Common myeloid progenitor, CD34-positive (primary cell): ENCODE measurements around the gene PRKCQ.
A peak's percentile ranks its signal among the peaks of the same experiment; 100 is the strongest.

Experiments used
- CTCF ChIA-PET: fragments of 350-600 bp; sonication (Branson Sonifier 250); formaldehyde crosslinking; loops from one replicate; lab custom pipeline; 2021; ENCODE audit warnings: antibody characterized with exemption; lab: Charles Lee
- POLR2A ChIA-PET: fragments of 350-600 bp; sonication (Branson Sonifier 250); formaldehyde crosslinking; loops from one replicate; lab custom pipeline; 2021; ENCODE audit warnings: antibody characterized with exemption; lab: Charles Lee
- DNase-seq, 3 donors: peaks; one replicate each; pipeline versions ENCODE4 v3.0.0 to v3.0.0-alpha.2; 2013
- H3K27ac ChIP-seq, 2 experiments: 1 replicate in 1 of 2; 2 replicates in 1 of 2; pipeline ENCODE4 v1.7.0; 2013; ENCODE audit warnings: inconsistent platforms in 2 of 2, low read length in 2 of 2, mild to moderate bottlenecking in 2 of 2, low read depth in 1 of 2, moderate library complexity in 1 of 2; ENCODE audit not compliant: severe bottlenecking in 2 of 2, insufficient read depth in 1 of 2, poor library complexity in 1 of 2
- H3K27me3 ChIP-seq, 5 experiments: replicated peaks in 2 of 5; 1 replicate in 3 of 5; 2 replicates in 2 of 5; pipeline versions ENCODE4 v1.6.1 to v1.7.0; 2013; ENCODE audit warnings: low read length in 4 of 5, mild to moderate bottlenecking in 2 of 5, moderate library complexity in 2 of 5, inconsistent platforms in 1 of 5; ENCODE audit not compliant: insufficient read depth in 5 of 5, control insufficient read depth in 4 of 5
- H3K36me3 ChIP-seq, 4 experiments: 1 replicate in 2 of 4; 2 replicates in 2 of 4; pipeline versions ENCODE4 v1.6.1 to v1.7.0; 2013; ENCODE audit warnings: low read length in 3 of 4, control low read depth in 1 of 4, mild to moderate bottlenecking in 1 of 4; ENCODE audit not compliant: control insufficient read depth in 4 of 4, insufficient read depth in 4 of 4
- H3K4me1 ChIP-seq, 4 experiments: 1 replicate in 3 of 4; 2 replicates in 1 of 4; pipeline versions ENCODE4 v1.6.1 to v1.7.1; 2013; ENCODE audit warnings: low read length in 3 of 4, mild to moderate bottlenecking in 3 of 4, control low read depth in 1 of 4, inconsistent platforms in 1 of 4, moderate library complexity in 1 of 4; ENCODE audit not compliant: control insufficient read depth in 4 of 4, insufficient read depth in 4 of 4; ENCODE audit errors: control extremely low read depth in 1 of 4
- H3K4me3 ChIP-seq, 7 experiments: 1 replicate in 4 of 7; 2 replicates in 3 of 7; pipeline versions ENCODE4 v1.5.1 to v1.7.0; 2013; ENCODE audit warnings: mild to moderate bottlenecking in 7 of 7, low read length in 6 of 7, moderate library complexity in 6 of 7, inconsistent platforms in 2 of 7, low read depth in 2 of 7, control low read depth in 1 of 7; ENCODE audit not compliant: insufficient read depth in 4 of 7, control insufficient read depth in 1 of 7; ENCODE audit errors: extremely low read depth in 1 of 7
- H3K9me3 ChIP-seq, 5 experiments: 1 replicate in 4 of 5; 2 replicates in 1 of 5; pipeline versions ENCODE4 v1.6.1 to v1.7.1; 2013; ENCODE audit warnings: low read length in 4 of 5, mild to moderate bottlenecking in 2 of 5, inconsistent platforms in 1 of 5, low read depth in 1 of 5, moderate library complexity in 1 of 5; ENCODE audit not compliant: control insufficient read depth in 4 of 5, insufficient read depth in 2 of 5; ENCODE audit errors: control extremely low read depth in 1 of 5
- WGBS: methylation state at CpG from one replicate; pipeline ENCODE4 v1.1.5; 2013; ENCODE audit not compliant: insufficient coverage; 5-methylcytosine and 5-hydroxymethylcytosine counted together

PRKCQ gene

GRCh38 chr10:6597478-6597877 is 17.4 kb upstream of the PRKCQ start:
- POLR2A ChIA-PET: interaction anchor here (0.6 kb wide), 1 partner anchor 660 kb away, joined by 3 read pairs; no protein-coding TSS in a partner anchor

GRCh38 chr10:6595499-6595898 is 15.4 kb upstream of the PRKCQ start:
- no peak for DNase-seq
- Histone ChIP-seq H3K9me3 (no peaks in the 10 kb centered on the region), H3K27ac (no peak overlapping the region), H3K27me3 (no peaks in the 10 kb centered on the region), H3K4me1 (peaks cover 13 to 27% (median 20%) of the 10 kb centered on the region in 4 experiments), H3K4me3 (no peak overlapping the region), H3K36me3 (peaks cover 0 to 2% (median 0%) of the 10 kb centered on the region in 4 experiments)
- POLR2A ChIA-PET: no interaction called here
- no CpG with 5 or more reads among the region's 4 CpGs for WGBS
- CTCF ChIA-PET: interaction anchor here (1.1 to 1.7 kb wide), 3 partner anchors 34 to 53 kb away, joined by 3 to 6 read pairs (median 4); no protein-coding TSS in a partner anchor

More at GRCh38 chr10:6597478-6597877, 17.4 kb upstream of the PRKCQ start:
- no CpG with 5 or more reads among the region's 5 CpGs for WGBS
- Histone ChIP-seq H3K4me3 (no peak overlapping the region), H3K27me3 (no peaks in the 10 kb centered on the region), H3K9me3 (no peaks in the 10 kb centered on the region), H3K4me1 (peaks cover 7 to 27% (median 14%) of the 10 kb centered on the region in 4 experiments), H3K36me3 (no peaks in the 10 kb centered on the region), H3K27ac (no peak overlapping the region)
- CTCF ChIA-PET: interaction anchor here (1.4 to 1.6 kb wide), 2 partner anchors 9 to 45 kb away, joined by 3 to 4 read pairs; no protein-coding TSS in a partner anchor
- DNase-seq: no peak

- Histone ChIP-seq H3K4me3 (no peak overlapping the region), H3K4me1 (peaks cover 6 to 21% (median 13%) of the 10 kb centered on the region in 4 experiments), H3K9me3 (no peaks in the 10 kb centered on the region), H3K27me3 (no peaks in the 10 kb centered on the region), H3K36me3 (peaks cover 3 to 8% (median 6%) of the 10 kb centered on the region in 4 experiments), H3K27ac (no peak overlapping the region)
- 96% methylated on average over 6 of the region's 7 CpGs for WGBS
- no peak for DNase-seq
- CTCF ChIA-PET: interaction anchor here (1.1 to 2.9 kb wide), 2 partner anchors 12 to 14 kb away, joined by 3 to 14 read pairs; partner anchors contain the start of gene PRKCQ
- POLR2A ChIA-PET: interaction anchor here (0.5 kb wide), 1 partner anchor 11 kb away, joined by 4 read pairs; no protein-coding TSS in a partner anchor
These were observed 13.2 kb upstream of the PRKCQ start for GRCh38 chr10:6593241-6593671.

GRCh38 chr10:6592080-6592479 is 12.0 kb upstream of the PRKCQ start:
- CTCF ChIA-PET: interaction anchor here (2.9 kb wide), 1 partner anchor 11 kb away, joined by 14 read pairs; the partner anchor contains the start of gene PRKCQ
- Histone ChIP-seq H3K4me1 (peaks cover 6 to 26% (median 13%) of the 10 kb centered on the region in 4 experiments), H3K4me3 (peak overlapping the region in 2 of 7 experiments; percentile 20 to 21), H3K27me3 (no peaks in the 10 kb centered on the region), H3K9me3 (no peaks in the 10 kb centered on the region), H3K36me3 (peaks cover 3 to 8% (median 6%) of the 10 kb centered on the region in 4 experiments), H3K27ac (no peak overlapping the region)
- DNase-seq: peak in 2 of 3 donors; percentile 48 to 66
- POLR2A ChIA-PET: no interaction called here

- ChIA-PET CTCF (interaction anchor here (1.2 kb wide), 1 partner anchor 10 kb away, joined by 3 read pairs; no protein-coding TSS in a partner anchor), POLR2A (no interaction called here)
- Histone ChIP-seq H3K9me3 (no peaks in the 10 kb centered on the region), H3K36me3 (peaks cover 3 to 8% (median 6%) of the 10 kb centered on the region in 4 experiments), H3K4me3 (no peak overlapping the region), H3K4me1 (peaks cover 6 to 26% (median 13%) of the 10 kb centered on the region in 4 experiments), H3K27me3 (no peaks in the 10 kb centered on the region), H3K27ac (no peak overlapping the region)
- WGBS: 100% methylated on average over 1 of the region's 2 CpGs
- no peak for DNase-seq
These were observed 11.6 kb upstream of the PRKCQ start for GRCh38 chr10:6591668-6592067.

GRCh38 chr10:6590100-6590499 is 10.0 kb upstream of the PRKCQ start:
- ChIA-PET POLR2A (no interaction called here), CTCF (interaction anchor here (1.2 to 2.1 kb wide), 2 partner anchors 8 to 9 kb away, joined by 3 to 13 read pairs; partner anchors contain the start of gene PRKCQ)
- Histone ChIP-seq H3K36me3 (peaks cover 3 to 19% (median 11%) of the 10 kb centered on the region in 4 experiments), H3K4me1 (peaks cover 6 to 26% (median 13%) of the 10 kb centered on the region in 4 experiments), H3K4me3 (no peak overlapping the region), H3K27me3 (no peaks in the 10 kb centered on the region), H3K9me3 (no peaks in the 10 kb centered on the region), H3K27ac (no peak overlapping the region)
- no peak for DNase-seq
- WGBS: 100% methylated on average over 2 of the region's 4 CpGs
